Mesothelial cell of epicardium (in vitro differentiated cells): ENCODE results near the gene IL1B. TPM values are rescaled to one million over a fixed set of nuclear protein-coding genes. Genes with fewer than 3 reads are reported as not detected.

ENCODE experiments used
- DNase-seq, 2 experiments: peaks; one replicate each; pipeline ENCODE4 v3.0.0; 2021; ENCODE audit warnings: low spot score in 2 of 2; ENCODE audit not compliant: unreplicated experiment in 2 of 2
- H3K27ac Mint-ChIP-seq: 2 replicates; pipeline ENCODE4 v1.8.0; 2021; ENCODE audit warnings: mixed read lengths
- H3K27me3 Mint-ChIP-seq: 2 replicates; pipeline ENCODE4 v1.8.0; 2021; ENCODE audit warnings: low read depth, mixed read lengths
- H3K36me3 Mint-ChIP-seq: 2 replicates; pipeline ENCODE4 v1.8.0; 2021; ENCODE audit warnings: mixed read lengths
- H3K4me1 Mint-ChIP-seq: 2 replicates; pipeline ENCODE4 v1.8.0; 2021; ENCODE audit warnings: mixed read lengths
- H3K4me3 Mint-ChIP-seq: 2 replicates; pipeline ENCODE4 v1.8.0; 2021; ENCODE audit warnings: mild to moderate bottlenecking, moderate library complexity, mixed read lengths
- H3K9me3 Mint-ChIP-seq: 2 replicates; pipeline ENCODE4 v1.8.0; 2021; ENCODE audit warnings: mixed read lengths
- total RNA-seq: library from RNA; stranded (reverse); gene quantifications from 3 replicates; pipeline ENCODE4 v1.2.1, GENCODE V29; 2021
- TF ChIP-seq, protein P1 (sequence below): fragments of 200-600 bp; sonication (generic); IDR thresholded peaks from one replicate; pipeline ENCODE4 v1.5.0; 2021; ENCODE audit warnings: antibody characterized with exemption; ENCODE audit not compliant: unreplicated experiment

IL1B gene
- total RNA-seq, 1 donor from 2014 or later = 1.3 TPM

DNA sequence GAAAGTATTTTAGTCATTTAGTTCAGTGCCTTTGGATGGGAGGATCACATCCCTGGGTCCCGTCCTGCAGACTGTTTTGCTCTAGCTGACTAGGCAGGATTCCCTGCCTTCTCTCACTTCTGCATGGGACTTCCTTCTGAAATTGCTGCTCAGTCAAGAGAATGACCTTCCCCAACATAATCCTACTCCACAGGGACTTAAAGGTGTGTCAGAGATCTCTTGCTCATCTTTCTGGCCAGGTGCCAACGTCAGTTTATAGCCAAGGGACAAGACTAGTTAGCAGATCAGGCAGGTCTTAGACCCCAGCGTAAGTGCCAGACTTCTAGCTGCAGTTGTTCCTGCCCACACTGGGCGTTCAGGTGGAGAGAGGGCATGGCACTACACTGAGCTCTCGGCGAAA, 9.5 kb upstream of the IL1B start:
- no peak for DNase-seq
- peaks cover 6% of the 10 kb centered on the region for H3K9me3 Mint-ChIP-seq
- peaks cover 10% of the 10 kb centered on the region for H3K4me1 Mint-ChIP-seq
- no peaks in the 10 kb centered on the region for H3K36me3 Mint-ChIP-seq
- H3K4me3 Mint-ChIP-seq = no peak overlapping the region
- H3K27ac Mint-ChIP-seq = no peak overlapping the region
- H3K27me3 Mint-ChIP-seq = no peaks in the 10 kb centered on the region
- TF ChIP-seq, protein P1, sequence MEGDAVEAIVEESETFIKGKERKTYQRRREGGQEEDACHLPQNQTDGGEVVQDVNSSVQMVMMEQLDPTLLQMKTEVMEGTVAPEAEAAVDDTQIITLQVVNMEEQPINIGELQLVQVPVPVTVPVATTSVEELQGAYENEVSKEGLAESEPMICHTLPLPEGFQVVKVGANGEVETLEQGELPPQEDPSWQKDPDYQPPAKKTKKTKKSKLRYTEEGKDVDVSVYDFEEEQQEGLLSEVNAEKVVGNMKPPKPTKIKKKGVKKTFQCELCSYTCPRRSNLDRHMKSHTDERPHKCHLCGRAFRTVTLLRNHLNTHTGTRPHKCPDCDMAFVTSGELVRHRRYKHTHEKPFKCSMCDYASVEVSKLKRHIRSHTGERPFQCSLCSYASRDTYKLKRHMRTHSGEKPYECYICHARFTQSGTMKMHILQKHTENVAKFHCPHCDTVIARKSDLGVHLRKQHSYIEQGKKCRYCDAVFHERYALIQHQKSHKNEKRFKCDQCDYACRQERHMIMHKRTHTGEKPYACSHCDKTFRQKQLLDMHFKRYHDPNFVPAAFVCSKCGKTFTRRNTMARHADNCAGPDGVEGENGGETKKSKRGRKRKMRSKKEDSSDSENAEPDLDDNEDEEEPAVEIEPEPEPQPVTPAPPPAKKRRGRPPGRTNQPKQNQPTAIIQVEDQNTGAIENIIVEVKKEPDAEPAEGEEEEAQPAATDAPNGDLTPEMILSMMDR = no peak

DNA sequence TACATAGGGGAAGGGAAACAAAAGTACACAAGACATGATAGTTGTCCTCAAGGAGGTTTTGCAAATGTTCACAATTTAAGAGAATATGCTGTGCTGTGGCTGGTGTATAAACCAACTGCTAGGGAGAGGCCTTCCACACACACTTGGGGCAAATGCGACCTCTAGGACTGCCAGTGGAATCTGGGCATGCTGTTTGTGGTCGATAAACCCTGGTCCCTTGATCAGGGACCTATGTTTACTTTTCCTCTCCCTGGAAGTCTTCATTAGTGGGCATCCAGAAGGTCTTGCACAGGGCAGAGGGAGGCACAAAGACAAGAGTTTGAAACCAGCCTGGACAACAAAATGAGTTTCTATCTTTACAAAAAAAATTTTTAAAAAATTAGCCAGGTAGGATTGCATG, 7.3 kb upstream of the IL1B start:
- peaks cover 7% of the 10 kb centered on the region for H3K27me3 Mint-ChIP-seq
- DNase-seq = no peak
- peaks cover 6% of the 10 kb centered on the region for H3K9me3 Mint-ChIP-seq
- H3K27ac Mint-ChIP-seq = no peak overlapping the region
- peaks cover 10% of the 10 kb centered on the region for H3K4me1 Mint-ChIP-seq
- no peak overlapping the region for H3K4me3 Mint-ChIP-seq
- TF ChIP-seq, protein P1 = no peak
- H3K36me3 Mint-ChIP-seq = no peaks in the 10 kb centered on the region

DNA sequence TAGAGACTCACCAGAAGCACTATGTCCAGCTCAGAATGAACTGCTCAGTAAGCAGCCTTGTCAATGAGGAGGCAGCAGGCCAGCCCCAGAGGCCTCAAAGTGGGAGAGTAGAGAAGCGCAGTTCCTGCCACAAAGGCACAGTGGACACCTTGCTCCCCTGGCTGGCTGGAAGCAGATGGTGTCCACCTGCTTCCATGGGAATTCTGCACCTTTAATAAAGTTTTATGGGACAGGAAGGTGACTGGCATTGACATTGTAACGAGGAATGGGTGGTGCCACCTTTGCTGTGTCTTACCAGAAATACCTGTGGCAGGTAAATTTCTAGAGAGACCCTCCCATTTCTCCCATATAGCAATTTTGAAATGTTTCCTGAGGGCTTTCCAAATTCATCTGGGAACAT, 6.7 kb upstream of the IL1B start:
- no peaks in the 10 kb centered on the region for H3K36me3 Mint-ChIP-seq
- no peak overlapping the region for H3K4me3 Mint-ChIP-seq
- H3K9me3 Mint-ChIP-seq = peaks cover 6% of the 10 kb centered on the region
- H3K27ac Mint-ChIP-seq = no peak overlapping the region
- H3K4me1 Mint-ChIP-seq = peaks cover 10% of the 10 kb centered on the region
- DNase-seq = no peak
- peaks cover 8% of the 10 kb centered on the region for H3K27me3 Mint-ChIP-seq
- TF ChIP-seq, protein P1 = no peak

DNA sequence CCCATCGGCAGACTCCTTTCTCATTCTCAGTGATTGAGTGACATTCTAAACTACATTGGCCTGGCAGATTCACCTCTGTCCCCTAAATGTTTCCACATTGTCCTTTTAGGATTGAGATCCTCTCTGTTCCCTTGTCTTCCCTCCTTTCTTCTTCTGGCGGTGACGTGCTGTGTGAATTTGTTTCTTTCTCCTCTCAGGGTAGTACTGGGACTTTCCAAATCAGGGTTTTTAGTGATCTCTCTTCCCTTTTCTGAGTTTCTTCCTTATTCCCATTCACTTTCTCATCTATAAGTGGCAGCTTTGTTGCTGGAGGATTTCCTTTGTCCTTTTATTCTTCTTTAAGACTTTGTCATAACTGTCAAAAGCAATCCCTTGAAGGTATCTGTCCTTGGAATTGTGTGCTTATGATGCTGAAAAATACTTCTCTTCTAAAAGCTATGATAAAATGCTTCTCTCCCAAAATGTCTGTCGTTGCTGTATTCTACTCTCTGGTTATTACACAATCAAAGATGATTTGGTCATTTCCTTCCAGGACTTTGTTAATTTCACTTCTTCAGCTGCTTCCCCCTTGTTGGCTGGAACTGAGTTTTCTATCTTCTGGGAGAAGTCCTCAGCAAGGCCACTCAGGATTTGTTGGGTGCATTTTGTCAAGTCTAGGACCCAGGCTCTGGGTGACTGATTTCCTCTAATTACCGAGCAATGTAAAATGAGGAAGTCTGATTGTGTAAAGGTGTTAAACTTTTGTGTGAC, 4.9 kb upstream of the IL1B start:
- Mint-ChIP-seq H3K4me3 (no peak overlapping the region), H3K36me3 (no peaks in the 10 kb centered on the region), H3K27ac (no peak overlapping the region), H3K9me3 (peaks cover 6% of the 10 kb centered on the region), H3K4me1 (peaks cover 14% of the 10 kb centered on the region), H3K27me3 (peaks cover 8% of the 10 kb centered on the region)
- no peak for DNase-seq
- TF ChIP-seq, protein P1 = no peak

DNA sequence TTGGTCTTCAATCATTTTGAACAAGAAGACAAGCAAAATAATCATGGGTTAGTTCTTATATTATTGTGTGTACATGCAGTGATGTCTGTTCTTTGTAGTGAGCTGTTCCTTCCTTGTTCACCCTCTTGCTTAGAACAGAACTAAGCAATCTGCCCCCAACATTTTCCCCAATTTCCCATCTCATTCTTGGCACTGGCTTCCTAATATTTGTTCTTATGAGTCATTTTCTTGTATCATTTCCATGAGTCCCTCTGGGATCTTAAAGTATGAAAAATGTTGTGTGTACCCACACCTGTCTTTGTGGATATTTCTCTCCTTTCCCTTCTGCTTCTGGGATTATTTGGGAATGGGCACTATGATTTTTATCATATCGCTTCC, 3.5 kb upstream of the IL1B start:
- Mint-ChIP-seq H3K27me3 (peaks cover 8% of the 10 kb centered on the region), H3K9me3 (no peaks in the 10 kb centered on the region)

More for the DNA sequence above, 3.5 kb upstream of the IL1B start:
- Mint-ChIP-seq H3K4me1 (peaks cover 19% of the 10 kb centered on the region), H3K27ac (no peak overlapping the region), H3K4me3 (no peak overlapping the region), H3K36me3 (no peaks in the 10 kb centered on the region)
- TF ChIP-seq, protein P1 = no peak
- no peak for DNase-seq
